Keratinocyte (primary cell): ENCODE data around the gene RBFOX2. TPM values are rescaled to one million over a fixed set of nuclear protein-coding genes. Genes with fewer than 3 reads are reported as not detected.

Experiments
- DNase-seq: peaks from one replicate; pipeline ENCODE4 v3.0.0-alpha.2; 2011; ENCODE audit warnings: low read depth, missing footprints, low spot score
- FAIRE-seq: peaks from 2 replicates; lab custom pipeline; 2011; peaks lifted over from hg19 to GRCh38; lab: Jason Lieb, UNC
- H2AFZ ChIP-seq: 2 replicates; pipeline ENCODE4 v1.6.0; 2012; ENCODE audit warnings: low read length, control low read depth, inconsistent platforms; ENCODE audit not compliant: control insufficient read depth
- H3K27ac ChIP-seq: 2 replicates; pipeline ENCODE4 v1.5.1; 2011; ENCODE audit warnings: low read length; ENCODE audit not compliant: control insufficient read depth, insufficient read depth
- H3K27me3 ChIP-seq: 3 replicates; pipeline ENCODE4 v1.6.0; 2011; ENCODE audit warnings: low read length; ENCODE audit not compliant: control insufficient read depth, insufficient read depth; ENCODE audit errors: extremely low read depth
- H3K36me3 ChIP-seq, 2 experiments: 2 replicates in 1 of 2; 3 replicates in 1 of 2; pipeline ENCODE4 v1.5.1; 2011; ENCODE audit warnings: low read length in 2 of 2, mild to moderate bottlenecking in 1 of 2; ENCODE audit not compliant: control insufficient read depth in 2 of 2, insufficient read depth in 2 of 2; ENCODE audit errors: extremely low read depth in 1 of 2
- H3K4me1 ChIP-seq: 3 replicates; pipeline ENCODE4 v1.5.1; 2011; ENCODE audit warnings: low read length; ENCODE audit not compliant: control insufficient read depth, insufficient read depth; ENCODE audit errors: extremely low read depth
- H3K4me2 ChIP-seq: 3 replicates; pipeline ENCODE4 v1.6.0; 2011; ENCODE audit warnings: low read depth, low read length; ENCODE audit not compliant: control insufficient read depth, insufficient read depth; ENCODE audit errors: extremely low read depth
- H3K4me3 ChIP-seq, 3 experiments: fragments of 200-600 bp in 1 of 3; sonication (generic) in 1 of 3; 2 replicates in 2 of 3; 3 replicates in 1 of 3; pipeline ENCODE4 v1.5.1; 2011 to 2016; ENCODE audit warnings: low read length in 3 of 3, mild to moderate bottlenecking in 3 of 3, control low read depth in 2 of 3, inconsistent platforms in 1 of 3, low read depth in 1 of 3, mixed read lengths in 1 of 3, mixed run types in 1 of 3, moderate library complexity in 1 of 3; ENCODE audit not compliant: control insufficient read depth in 2 of 3, insufficient read depth in 2 of 3; ENCODE audit errors: extremely low read depth in 1 of 3
- H3K79me2 ChIP-seq: 2 replicates; pipeline ENCODE4 v1.6.0; 2012; ENCODE audit warnings: low read length; ENCODE audit not compliant: control insufficient read depth, insufficient read depth
- H3K9ac ChIP-seq: 3 replicates; pipeline ENCODE4 v1.6.0; 2011; ENCODE audit warnings: low read length; ENCODE audit not compliant: control insufficient read depth, insufficient read depth; ENCODE audit errors: extremely low read depth
- H3K9me1 ChIP-seq: 3 replicates; pipeline ENCODE4 v1.6.0; 2011; ENCODE audit warnings: low read length; ENCODE audit not compliant: control insufficient read depth, insufficient read depth; ENCODE audit errors: extremely low read depth
- H3K9me3 ChIP-seq: 2 replicates; pipeline ENCODE4 v1.5.1; 2012; ENCODE audit warnings: low read depth, low read length; ENCODE audit not compliant: control insufficient read depth
- H4K20me1 ChIP-seq: 3 replicates; pipeline ENCODE4 v1.6.0; 2011; ENCODE audit warnings: low read length; ENCODE audit not compliant: control insufficient read depth, insufficient read depth; ENCODE audit errors: extremely low read depth
- CTCF ChIP-seq, 3 experiments: IDR thresholded peaks in 1 of 3; conservative IDR thresholded peaks in 1 of 3; optimal IDR thresholded peaks in 1 of 3; 2 replicates in 2 of 3; 3 replicates in 1 of 3; pipeline versions ENCODE3 to v1.5.1; 2011; ENCODE audit warnings: low read length in 3 of 3, mild to moderate bottlenecking in 3 of 3, moderate library complexity in 2 of 3, control low read depth in 1 of 3, inconsistent platforms in 1 of 3; ENCODE audit not compliant: insufficient read depth in 2 of 3; ENCODE audit errors: extremely low read depth in 1 of 3
- EZH2 ChIP-seq: IDR thresholded peaks from one replicate; pipeline ENCODE4 v1.6.1; 2012; ENCODE audit warnings: inconsistent platforms, mild to moderate bottlenecking, low read length, moderate library complexity
- dilution Hi-C: fragments of 300-500 bp; cut with MboI; formaldehyde crosslinking; loops from one replicate; pipeline ENCODE4 v1.7.0; 2020; ENCODE audit warnings: low sequenced_read_pairs; ENCODE audit not compliant: extremely low pct_ligation_motif_present
- polyA plus RNA-seq, 5 experiments: library from polyadenylated mRNA; depleted of rRNA in 3 of 5; stranded (reverse) in 3 of 5; stranded (forward) in 1 of 5; unstranded in 1 of 5; fragments of >200 nt; gene quantifications; 1 replicate in 1 of 5; 2 replicates in 3 of 5; 3 replicates in 1 of 5; pipeline versions ENCODE4 v1.2.1 to v1.2.3, GENCODE V29; 2011 to 2012; ENCODE audit warnings: missing spikeins in 2 of 5, low read depth in 1 of 5, low replicate concordance in 1 of 5

RBFOX2 gene
- polyA plus RNA-seq, 1 donor (not counting 4 experiments of a cell fraction or from before 2014, with no cell fraction given) = 118 TPM

- Histone ChIP-seq H3K9me3 (no peaks in the 10 kb centered on the region), H3K79me2 (peaks cover 80% of the 10 kb centered on the region), H3K4me1 (peaks cover 10% of the 10 kb centered on the region), H3K4me2 (no peak overlapping the region), H3K27me3 (no peaks in the 10 kb centered on the region), H3K9me1 (peaks cover 2% of the 10 kb centered on the region), H3K36me3 (no peaks in the 10 kb centered on the region), H3K9ac (no peak overlapping the region), H3K4me3 (no peak overlapping the region), H3K27ac (no peak overlapping the region), H2AFZ (no peak overlapping the region), H4K20me1 (peaks cover 6% of the 10 kb centered on the region)
- FAIRE-seq = peak; percentile 79
- no peak for DNase-seq
- dilution Hi-C loops = no loop called here
- TF ChIP-seq CTCF (optimal IDR thresholded peaks at IDR 0.05 in 1 of 3, IDR thresholded peaks at IDR 0.05 in 1 of 3, conservative IDR thresholded peaks at IDR 0.05 in 1 of 3; ENCODE audit: extremely low read depth in 1 of 3, insufficient read depth in 2 of 3, low read length in 3 of 3) = no peak
- TF ChIP-seq EZH2 = no peak
Measured at GRCh38 chr22:36010882-36011281, 17.7 kb downstream of the RBFOX2 start.

GRCh38 chr22:36010090-36010489 is 18.5 kb downstream of the RBFOX2 start:
- no peak for FAIRE-seq
- Histone ChIP-seq H3K4me2 (no peak overlapping the region), H3K36me3 (no peaks in the 10 kb centered on the region), H3K9me3 (no peaks in the 10 kb centered on the region), H3K9ac (no peak overlapping the region), H3K27ac (no peak overlapping the region), H3K27me3 (no peaks in the 10 kb centered on the region), H3K4me1 (peaks cover 10% of the 10 kb centered on the region), H3K4me3 (no peak overlapping the region), H2AFZ (no peak overlapping the region), H4K20me1 (peaks cover 6% of the 10 kb centered on the region), H3K79me2 (peaks cover 78% of the 10 kb centered on the region), H3K9me1 (peaks cover 2% of the 10 kb centered on the region)
- dilution Hi-C loops = no loop called here
- DNase-seq = no peak
- TF ChIP-seq EZH2 (no peak), CTCF (optimal IDR thresholded peaks at IDR 0.05 in 1 of 3, IDR thresholded peaks at IDR 0.05 in 1 of 3, conservative IDR thresholded peaks at IDR 0.05 in 1 of 3; ENCODE audit: extremely low read depth in 1 of 3, insufficient read depth in 2 of 3, low read length in 3 of 3) (no peak)
